PFSK-1 (cell line): Measurements from ENCODE around the gene IFNA5.

Experiments
- FOXP2 ChIP-seq: optimal IDR thresholded peaks from 2 replicates; pipeline ENCODE3; 2011; ENCODE audit warnings: borderline replicate concordance, control low read depth, inconsistent platforms; ENCODE audit not compliant: insufficient read depth; ENCODE audit errors: extremely low read length, extremely low read depth
- POLR2AphosphoS5 ChIP-seq: IDR thresholded peaks from 2 replicates; pipeline ENCODE4 v1.6.1; 2012; ENCODE audit warnings: low read depth, mild to moderate bottlenecking, control low read depth, low read length, moderate library complexity
- SIN3A ChIP-seq: IDR thresholded peaks from 2 replicates; pipeline ENCODE4 v1.6.1; 2012; ENCODE audit warnings: mild to moderate bottlenecking, low read length, moderate library complexity, borderline replicate concordance; ENCODE audit not compliant: insufficient read depth
- TAF1 ChIP-seq: IDR thresholded peaks from 2 replicates; pipeline ENCODE4 v1.6.1; 2012; ENCODE audit warnings: low read length, control low read depth, borderline replicate concordance; ENCODE audit not compliant: insufficient read depth
- TF ChIP-seq, protein P1 (sequence below), 2 experiments: IDR thresholded peaks; 2 replicates each; pipeline versions ENCODE4 v1.6.1 to v1.8.0; 2011 to 2012; ENCODE audit warnings: low read depth in 2 of 2, low read length in 2 of 2, control low read depth in 1 of 2, inconsistent platforms in 1 of 2, mild to moderate bottlenecking in 1 of 2, moderate library complexity in 1 of 2; ENCODE audit not compliant: insufficient read depth in 1 of 2

IFNA5 gene

DNA sequence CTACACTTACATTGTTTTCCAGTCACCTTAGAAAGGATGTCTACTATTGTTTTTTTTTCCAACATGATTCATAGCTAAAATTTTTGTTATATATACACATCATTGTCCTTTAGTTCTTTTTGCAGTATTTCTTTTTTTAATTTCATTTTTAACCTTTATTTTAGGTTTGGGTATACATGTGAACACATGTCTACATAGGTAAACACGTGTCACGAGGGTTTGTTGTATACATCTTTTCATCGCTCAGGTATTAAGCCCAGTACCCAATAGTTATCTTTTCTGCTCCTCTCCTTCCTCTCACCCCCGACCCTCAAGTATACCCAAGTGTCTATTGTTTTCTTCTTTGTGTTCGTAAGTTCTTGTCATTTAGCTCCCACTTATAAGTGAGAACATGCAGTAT, 19.0 kb downstream of the IFNA5 start:
- TF ChIP-seq, protein P1, sequence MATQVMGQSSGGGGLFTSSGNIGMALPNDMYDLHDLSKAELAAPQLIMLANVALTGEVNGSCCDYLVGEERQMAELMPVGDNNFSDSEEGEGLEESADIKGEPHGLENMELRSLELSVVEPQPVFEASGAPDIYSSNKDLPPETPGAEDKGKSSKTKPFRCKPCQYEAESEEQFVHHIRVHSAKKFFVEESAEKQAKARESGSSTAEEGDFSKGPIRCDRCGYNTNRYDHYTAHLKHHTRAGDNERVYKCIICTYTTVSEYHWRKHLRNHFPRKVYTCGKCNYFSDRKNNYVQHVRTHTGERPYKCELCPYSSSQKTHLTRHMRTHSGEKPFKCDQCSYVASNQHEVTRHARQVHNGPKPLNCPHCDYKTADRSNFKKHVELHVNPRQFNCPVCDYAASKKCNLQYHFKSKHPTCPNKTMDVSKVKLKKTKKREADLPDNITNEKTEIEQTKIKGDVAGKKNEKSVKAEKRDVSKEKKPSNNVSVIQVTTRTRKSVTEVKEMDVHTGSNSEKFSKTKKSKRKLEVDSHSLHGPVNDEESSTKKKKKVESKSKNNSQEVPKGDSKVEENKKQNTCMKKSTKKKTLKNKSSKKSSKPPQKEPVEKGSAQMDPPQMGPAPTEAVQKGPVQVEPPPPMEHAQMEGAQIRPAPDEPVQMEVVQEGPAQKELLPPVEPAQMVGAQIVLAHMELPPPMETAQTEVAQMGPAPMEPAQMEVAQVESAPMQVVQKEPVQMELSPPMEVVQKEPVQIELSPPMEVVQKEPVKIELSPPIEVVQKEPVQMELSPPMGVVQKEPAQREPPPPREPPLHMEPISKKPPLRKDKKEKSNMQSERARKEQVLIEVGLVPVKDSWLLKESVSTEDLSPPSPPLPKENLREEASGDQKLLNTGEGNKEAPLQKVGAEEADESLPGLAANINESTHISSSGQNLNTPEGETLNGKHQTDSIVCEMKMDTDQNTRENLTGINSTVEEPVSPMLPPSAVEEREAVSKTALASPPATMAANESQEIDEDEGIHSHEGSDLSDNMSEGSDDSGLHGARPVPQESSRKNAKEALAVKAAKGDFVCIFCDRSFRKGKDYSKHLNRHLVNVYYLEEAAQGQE (IDR thresholded peaks at IDR 0.05; ENCODE audit: insufficient read depth in 1 of 2, low read depth in 2 of 2, low read length in 2 of 2) = no peak
- TF ChIP-seq FOXP2 = no peak
- no peak for TF ChIP-seq SIN3A
- TF ChIP-seq POLR2AphosphoS5 = no peak
- TF ChIP-seq TAF1 = no peak

DNA sequence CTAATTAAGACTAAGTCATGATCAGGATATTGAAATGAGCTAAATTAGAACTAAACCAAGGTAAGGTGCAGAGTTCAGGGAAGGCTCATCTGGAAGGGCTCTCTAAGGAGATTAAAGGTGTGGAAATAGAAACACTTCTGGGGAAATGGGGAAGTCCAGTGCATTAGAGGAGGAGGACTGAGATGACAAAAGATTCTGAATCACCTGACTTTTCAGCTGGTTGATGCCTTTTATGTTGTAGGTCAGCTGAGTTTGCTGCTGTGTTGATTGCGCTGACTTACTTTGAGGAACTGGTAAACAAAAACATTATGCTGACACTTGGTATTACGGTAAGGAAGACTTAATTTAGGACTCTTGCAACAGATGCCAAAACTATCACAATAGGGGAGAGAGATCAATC, 23.8 kb downstream of the IFNA5 start:
- TF ChIP-seq SIN3A (no peak), FOXP2 (no peak), POLR2AphosphoS5 (no peak), TAF1 (no peak)
- TF ChIP-seq, protein P1 (IDR thresholded peaks at IDR 0.05; ENCODE audit: insufficient read depth in 1 of 2, low read depth in 2 of 2, low read length in 2 of 2) = no peak

DNA sequence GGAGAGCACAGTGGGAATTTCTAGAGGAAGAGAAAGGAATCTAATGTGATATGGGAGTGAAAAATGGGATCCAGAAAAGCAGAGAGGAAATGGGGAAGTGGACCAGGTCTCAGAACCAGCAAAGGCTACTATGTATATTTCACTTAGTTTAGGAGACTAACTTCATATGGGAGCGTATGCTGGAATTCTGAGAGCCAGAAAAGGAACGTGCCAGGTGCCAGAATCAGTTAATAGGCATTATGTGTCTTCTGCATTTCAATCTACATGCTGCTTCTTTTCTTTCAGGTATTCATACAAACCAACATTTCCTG, 36.8 kb downstream of the IFNA5 start:
- TF ChIP-seq POLR2AphosphoS5 = no peak
- no peak for TF ChIP-seq FOXP2
- no peak for TF ChIP-seq TAF1
- TF ChIP-seq, protein P1 (IDR thresholded peaks at IDR 0.05; ENCODE audit: insufficient read depth in 1 of 2, low read depth in 2 of 2, low read length in 2 of 2) = no peak
- no peak for TF ChIP-seq SIN3A

DNA sequence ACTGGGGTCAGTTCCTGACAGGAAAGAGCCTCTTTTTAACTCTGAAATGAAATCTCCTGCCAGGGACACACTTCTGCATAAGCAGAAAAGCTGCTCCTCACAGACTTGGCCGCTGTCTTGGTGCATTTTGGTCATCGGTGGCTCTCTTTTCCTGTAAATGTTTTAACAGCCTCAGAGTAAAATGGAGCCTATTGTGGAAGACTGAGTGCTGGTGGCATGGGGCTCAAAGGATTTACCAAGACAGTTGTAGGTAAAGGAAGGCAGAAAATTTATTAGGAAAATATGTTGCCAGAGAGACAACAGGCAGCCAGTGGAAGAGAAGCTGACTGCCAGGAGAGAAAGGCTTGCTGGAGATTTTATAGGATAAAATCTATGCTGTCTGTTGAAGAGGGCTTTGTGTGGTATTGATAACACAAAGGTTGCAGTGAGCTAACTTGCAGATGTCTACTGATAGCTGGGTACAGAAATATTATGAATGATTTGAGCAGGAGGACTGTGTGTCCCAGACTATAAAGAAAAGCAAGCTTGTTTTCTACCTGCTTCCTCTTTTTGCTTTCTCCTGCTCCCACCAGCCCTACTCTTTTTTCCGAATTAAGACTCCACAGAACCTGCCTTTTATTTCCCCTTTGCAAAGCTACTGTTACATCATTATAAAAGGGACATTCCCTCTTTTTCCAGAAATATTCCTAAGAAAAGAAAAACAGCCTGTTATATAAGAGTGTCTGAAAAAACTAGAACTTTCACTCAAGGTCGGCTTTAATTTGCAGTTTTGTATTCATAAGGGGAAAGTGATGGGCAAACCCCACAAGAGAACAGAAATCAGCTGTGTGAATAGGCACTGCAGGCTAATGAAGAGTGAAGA, 37.4 kb downstream of the IFNA5 start:
- TF ChIP-seq, protein P1 (IDR thresholded peaks at IDR 0.05; ENCODE audit: insufficient read depth in 1 of 2, low read depth in 2 of 2, low read length in 2 of 2) = no peak
- no peak for TF ChIP-seq POLR2AphosphoS5
- TF ChIP-seq FOXP2 = no peak
- TF ChIP-seq TAF1 = no peak
- TF ChIP-seq SIN3A = no peak
